Naive B cell (primary cell): ENCODE measurements around the gene POGK. TPM values are rescaled to one million over a fixed set of nuclear protein-coding genes. Genes with fewer than 3 reads are reported as not detected.
"Not testable (repeated sequence)": the region's sequence is repeated elsewhere in the genome, so short reads cannot be mapped to it uniquely, and the experiment has no call there.

Experiments
- ATAC-seq, 2 donors: fragments of 150-1000 bp; cut with Tn5 transposase; 2 replicates each; pipeline ENCODE4 v1.10.0; 2021; ENCODE audit warnings: low read depth in 2 of 2, mild to moderate bottlenecking in 2 of 2, moderate library complexity in 2 of 2
- DNase-seq: peaks from one replicate; pipeline ENCODE4 v3.0.0; 2022
- H3K27ac Mint-ChIP-seq, 6 donors: one replicate each; pipeline ENCODE4 v1.8.0; 2020 to 2022; ENCODE audit warnings: mild to moderate bottlenecking in 6 of 6, mixed read lengths in 6 of 6, moderate library complexity in 5 of 6, inconsistent platforms in 2 of 6
- H3K27me3 Mint-ChIP-seq, 3 donors: one replicate each; pipeline ENCODE4 v1.8.0; 2021 to 2022; ENCODE audit warnings: mixed read lengths in 3 of 3, mild to moderate bottlenecking in 1 of 3
- H3K36me3 Mint-ChIP-seq, 2 donors: one replicate each; pipeline ENCODE4 v1.8.0; 2020 to 2022; ENCODE audit warnings: mixed read lengths in 2 of 2, inconsistent platforms in 1 of 2, mild to moderate bottlenecking in 1 of 2
- H3K4me1 Mint-ChIP-seq, 3 donors: one replicate each; pipeline ENCODE4 v1.8.0; 2020 to 2022; ENCODE audit warnings: mixed read lengths in 3 of 3, inconsistent platforms in 1 of 3, mild to moderate bottlenecking in 1 of 3, moderate library complexity in 1 of 3
- H3K4me3 Mint-ChIP-seq, 8 donors: one replicate each; pipeline ENCODE4 v1.8.0; 2020 to 2022; ENCODE audit warnings: mild to moderate bottlenecking in 8 of 8, mixed read lengths in 8 of 8, moderate library complexity in 8 of 8, inconsistent platforms in 2 of 8
- H3K9me3 Mint-ChIP-seq, 7 donors: one replicate each; pipeline ENCODE4 v1.8.0; 2020 to 2022; ENCODE audit warnings: mixed read lengths in 7 of 7, mild to moderate bottlenecking in 5 of 7, inconsistent platforms in 2 of 7, moderate library complexity in 1 of 7
- polyA plus RNA-seq, 6 donors: library from polyadenylated mRNA; unstranded; fragments of 300-500 nt; fragmentation: Illumina TruSeq; gene quantifications; one replicate each; pipeline ENCODE4 v1.2.3, GENCODE V29; 2021; ENCODE audit warnings: low read depth in 6 of 6

POGK gene
- polyA plus RNA-seq, 6 donors from 2014 or later = 9.2 to 24.1 (median 16.1) TPM

- peaks cover 0 to 4% (median 4%) of the 10 kb centered on the region in 3 donors for H3K4me1 Mint-ChIP-seq
- no peak for DNase-seq
- H3K27me3 Mint-ChIP-seq = no peaks in the 10 kb centered on the region
- H3K36me3 Mint-ChIP-seq = peaks cover 10 to 19% of the 10 kb centered on the region in 2 donors
- no peak overlapping the region for H3K4me3 Mint-ChIP-seq
- no peak for ATAC-seq
- no peaks in the 10 kb centered on the region for H3K9me3 Mint-ChIP-seq
- H3K27ac Mint-ChIP-seq = no peak overlapping the region
Observed at GRCh38 chr1:166865926-166866325, 26.7 kb downstream of the POGK start.

- no peaks in the 10 kb centered on the region for H3K27me3 Mint-ChIP-seq
- H3K4me3 Mint-ChIP-seq = no peak overlapping the region
- H3K27ac Mint-ChIP-seq = peak overlapping the region in 1 of 6 donors; percentile 11
Observed at GRCh38 chr1:166868639-166869038, 29.4 kb downstream of the POGK start.

DNA sequence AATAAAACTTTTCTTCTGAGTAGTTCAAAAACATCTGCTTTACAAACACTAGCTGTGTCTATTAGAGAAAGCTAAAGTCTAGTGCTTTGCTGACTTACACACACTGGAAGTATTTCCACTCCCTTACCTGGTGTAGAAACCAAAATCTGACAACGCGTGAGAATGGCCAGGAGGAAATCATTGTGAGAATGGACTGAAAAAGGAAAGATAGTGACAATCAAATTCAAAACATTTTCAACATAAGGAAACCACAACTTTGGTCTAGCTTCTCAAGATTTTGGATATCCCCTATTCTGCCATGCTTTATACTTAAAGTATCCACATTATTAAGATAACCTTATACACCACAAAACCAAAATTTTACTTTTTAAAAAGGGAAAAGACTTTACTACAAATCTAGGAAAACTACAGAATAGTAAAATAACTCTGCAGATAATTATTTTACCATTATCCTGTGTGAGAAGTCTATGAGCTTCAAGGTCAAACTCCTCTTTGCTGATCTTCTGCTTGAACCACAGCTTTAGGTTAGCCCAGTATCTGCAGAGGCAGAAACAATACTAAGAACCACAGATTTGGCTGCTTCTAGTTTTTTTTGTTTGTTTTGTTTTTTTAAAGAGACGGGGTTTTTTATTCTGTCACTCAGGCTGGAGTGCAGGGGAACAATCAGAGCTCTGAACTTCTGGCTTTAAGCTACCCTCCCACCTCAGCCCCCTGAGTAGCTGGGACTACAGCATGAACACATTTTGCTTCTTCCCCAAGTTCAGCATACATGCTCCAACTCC is 30.2 kb downstream of the POGK start:
- no peaks in the 10 kb centered on the region for H3K9me3 Mint-ChIP-seq
- DNase-seq = no peak
- peaks cover 6 to 23% (median 8%) of the 10 kb centered on the region in 3 donors for H3K4me1 Mint-ChIP-seq
- peaks cover 10% of the 10 kb centered on the region in 2 donors for H3K36me3 Mint-ChIP-seq
- H3K27ac Mint-ChIP-seq = peak overlapping the region in 1 of 6 donors; percentile 11
- no peak overlapping the region for H3K4me3 Mint-ChIP-seq
- no peaks in the 10 kb centered on the region for H3K27me3 Mint-ChIP-seq
- ATAC-seq = no peak

More at GRCh38 chr1:166868639-166869038, 29.4 kb downstream of the POGK start:
- peaks cover 14 to 19% of the 10 kb centered on the region in 2 donors for H3K36me3 Mint-ChIP-seq
- H3K9me3 Mint-ChIP-seq = no peaks in the 10 kb centered on the region
- DNase-seq (no peak), ATAC-seq (no peak)
- peaks cover 6 to 17% (median 12%) of the 10 kb centered on the region in 3 donors for H3K4me1 Mint-ChIP-seq

GRCh38 chr1:166870584-166870983 is 31.3 kb downstream of the POGK start:
- H3K27me3 Mint-ChIP-seq = no peaks in the 10 kb centered on the region
- H3K27ac Mint-ChIP-seq = peak overlapping the region in 1 of 6 donors; percentile 78
- ATAC-seq = no peak
- no peak for DNase-seq
- H3K9me3 Mint-ChIP-seq = no peaks in the 10 kb centered on the region
- no peak overlapping the region for H3K4me3 Mint-ChIP-seq
- H3K4me1 Mint-ChIP-seq = peaks cover 13 to 33% (median 15%) of the 10 kb centered on the region in 3 donors
- H3K36me3 Mint-ChIP-seq = peaks cover 10% of the 10 kb centered on the region in 2 donors

- Mint-ChIP-seq H3K27ac (peak overlapping the region in 1 of 6 donors; percentile 67), H3K27me3 (no peaks in the 10 kb centered on the region), H3K36me3 (peaks cover 0 to 4% of the 10 kb centered on the region in 2 donors), H3K9me3 (peaks cover 0 to 4% (median 0%) of the 10 kb centered on the region in 7 donors), H3K4me1 (peaks cover 15 to 46% (median 20%) of the 10 kb centered on the region in 3 donors), H3K4me3 (peak overlapping the region in 5 of 8 donors; percentile 8 to 99 (median 90))
- no peak for ATAC-seq
- DNase-seq = no peak
Observed at GRCh38 chr1:166874464-166874863, 35.2 kb downstream of the POGK start.

DNA sequence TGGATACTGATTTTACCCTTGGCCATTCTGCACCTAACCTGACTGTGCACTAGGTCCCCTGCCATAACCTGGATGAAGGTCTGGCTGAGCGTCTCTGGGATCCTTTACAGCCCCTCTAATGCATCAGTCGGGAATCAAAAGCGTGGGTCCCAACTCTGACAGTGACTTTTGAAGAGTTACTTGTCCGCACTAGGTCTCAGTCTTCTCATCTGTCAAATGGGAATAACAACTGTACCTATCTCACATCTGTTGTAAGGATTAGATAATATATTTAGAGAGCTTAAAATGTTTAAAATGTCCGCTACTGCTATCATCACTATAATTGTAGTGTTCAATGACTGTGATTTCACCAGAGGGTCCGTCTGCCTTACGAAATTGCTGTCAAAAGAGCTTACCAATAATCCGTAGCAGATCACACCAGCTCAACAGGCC is 36.0 kb downstream of the POGK start:
- H3K4me1 Mint-ChIP-seq = peaks cover 15 to 46% (median 20%) of the 10 kb centered on the region in 3 donors
- ATAC-seq (no peak), DNase-seq (no peak)
- peak overlapping the region; percentile 41 to 94 (median 75) for H3K27ac Mint-ChIP-seq
- H3K36me3 Mint-ChIP-seq = peaks cover 0 to 4% of the 10 kb centered on the region in 2 donors
- H3K4me3 Mint-ChIP-seq = peak overlapping the region; percentile 90 to 99 (median 97)
- H3K27me3 Mint-ChIP-seq = peaks cover 0 to 1% (median 0%) of the 10 kb centered on the region in 3 donors
- peaks cover 0 to 4% (median 0%) of the 10 kb centered on the region in 7 donors for H3K9me3 Mint-ChIP-seq

DNA sequence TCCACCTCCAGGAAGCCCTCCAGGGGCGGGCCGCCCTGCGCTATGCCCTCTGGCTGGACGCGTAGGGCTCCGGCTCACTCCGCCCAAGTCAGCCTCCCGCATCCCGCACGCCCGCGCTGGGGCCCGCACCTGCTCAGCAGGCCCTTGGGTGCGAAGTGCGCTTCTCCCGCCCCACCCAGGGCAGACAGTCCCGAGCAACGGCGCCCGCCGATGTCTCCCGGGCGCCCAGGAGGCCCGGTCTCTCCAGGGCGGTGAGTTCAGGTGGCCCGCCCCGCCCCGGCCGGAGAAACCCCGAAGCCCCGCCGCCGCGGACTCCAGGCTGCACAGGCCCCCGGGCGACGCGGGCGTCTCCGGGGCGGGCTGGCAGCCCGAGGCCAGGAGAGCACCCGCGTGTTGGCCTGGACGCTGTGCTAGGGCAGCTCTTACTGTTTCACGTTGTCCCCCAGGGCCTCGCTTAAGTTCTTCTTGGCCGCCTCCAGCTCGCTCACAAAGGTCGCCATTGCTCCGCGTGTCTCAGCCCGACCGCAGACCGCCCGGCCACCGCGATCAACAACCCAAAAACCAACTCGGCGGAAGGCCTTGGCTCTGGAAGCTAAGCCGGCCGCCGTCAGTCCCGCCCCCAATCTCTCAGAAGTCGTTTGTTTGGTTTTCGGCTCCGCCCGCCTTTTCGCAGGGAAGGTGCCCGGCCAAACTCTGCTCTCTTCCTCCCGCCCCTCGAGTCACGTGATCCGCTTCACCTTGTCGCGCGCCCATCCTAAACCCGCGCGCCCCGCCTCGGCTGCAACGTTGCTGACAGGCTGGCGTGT is 36.7 kb downstream of the POGK start, which contains the start of gene TADA1:
TSS of gene TADA1 (minus strand) at position 531 of the 806 bp plus-strand sequence. CDS start at position 500, 31 bp downstream.
- Mint-ChIP-seq H3K27ac (peak within 1 kb of the TSS; percentile 94 to 98 (median 97)), H3K9me3 (peaks cover 0 to 4% (median 0%) of the 10 kb centered on the region in 7 donors), H3K4me3 (peak within 1 kb of the TSS; percentile 90 to 99 (median 97)), H3K4me1 (peaks cover 15 to 43% (median 20%) of the 10 kb centered on the region in 3 donors), H3K27me3 (peaks cover 0 to 4% (median 0%) of the 10 kb centered on the region in 3 donors), H3K36me3 (peaks cover 0 to 4% of the 10 kb centered on the region in 2 donors)
- DNase-seq (peak; percentile 98), ATAC-seq (peak; percentile 85 to 89)

DNA sequence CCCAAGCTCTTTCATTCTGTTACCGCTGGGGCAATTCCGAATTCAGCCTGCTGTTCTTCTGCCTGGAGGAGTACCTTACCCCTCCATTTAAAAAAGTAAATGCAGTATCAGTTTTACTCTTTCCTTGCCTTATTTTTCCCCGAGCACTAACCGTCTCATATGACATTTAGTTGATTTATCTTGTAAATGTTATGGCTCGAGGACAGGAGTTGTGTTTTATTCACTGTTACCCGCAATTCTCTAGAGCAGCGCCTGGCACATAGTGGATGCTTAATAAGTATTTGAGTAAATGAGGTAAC is 37.2 kb downstream of the POGK start:
- H3K4me1 Mint-ChIP-seq = peaks cover 15 to 43% (median 20%) of the 10 kb centered on the region in 3 donors
- H3K27ac Mint-ChIP-seq = peak overlapping the region; percentile 94 to 98 (median 97)
- no peak for DNase-seq
- H3K36me3 Mint-ChIP-seq = peaks cover 0 to 4% of the 10 kb centered on the region in 2 donors
- peaks cover 0 to 4% (median 0%) of the 10 kb centered on the region in 3 donors for H3K27me3 Mint-ChIP-seq
- H3K4me3 Mint-ChIP-seq = peak overlapping the region; percentile 90 to 99 (median 97)
- H3K9me3 Mint-ChIP-seq = peaks cover 0 to 4% (median 0%) of the 10 kb centered on the region in 7 donors
- no peak for ATAC-seq

DNA sequence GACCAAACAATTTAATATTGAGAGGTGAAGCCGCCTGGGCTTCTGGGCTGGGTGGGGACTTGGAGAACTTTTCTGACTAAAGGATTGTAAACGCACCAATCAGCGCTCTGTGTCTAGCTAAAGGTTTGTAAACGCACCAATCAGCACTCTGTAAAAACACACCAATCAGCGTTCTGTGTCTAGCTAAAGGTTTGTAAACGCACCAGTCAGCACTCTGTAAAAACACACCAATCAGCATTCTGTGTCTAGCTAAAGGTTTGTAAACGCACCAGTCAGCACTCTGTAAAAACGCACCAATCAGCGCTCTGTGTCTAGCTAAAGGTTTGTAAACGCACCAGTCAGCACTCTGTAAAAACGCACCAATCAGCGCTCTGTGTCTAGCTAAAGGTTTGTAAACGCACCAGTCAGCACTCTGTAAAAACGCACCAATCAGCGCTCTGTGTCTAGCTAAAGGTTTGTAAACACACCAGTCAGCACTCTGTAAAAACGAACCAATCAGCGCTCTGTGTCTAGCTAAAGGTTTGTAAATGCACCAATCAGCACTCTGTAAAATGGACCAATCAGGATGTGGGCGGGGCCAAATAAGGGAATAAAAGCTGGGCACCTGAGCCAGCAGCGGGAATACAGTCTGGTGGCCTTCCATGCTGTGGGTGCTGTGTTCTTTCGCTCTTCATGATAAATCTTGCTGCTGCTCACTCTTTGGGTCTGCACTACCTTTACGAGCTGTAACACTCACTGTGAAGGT is 39.1 kb downstream of the POGK start:
- Mint-ChIP-seq H3K4me3 (peak overlapping the region in 1 of 8 donors; percentile 90), H3K27me3 (peaks cover 5 to 19% (median 9%) of the 10 kb centered on the region in 3 donors), H3K4me1 (peaks cover 9 to 29% (median 16%) of the 10 kb centered on the region in 3 donors)
- ATAC-seq, H3K9me3 Mint-ChIP-seq, H3K27ac Mint-ChIP-seq, H3K36me3 Mint-ChIP-seq, DNase-seq: not testable (repeated sequence)

DNA sequence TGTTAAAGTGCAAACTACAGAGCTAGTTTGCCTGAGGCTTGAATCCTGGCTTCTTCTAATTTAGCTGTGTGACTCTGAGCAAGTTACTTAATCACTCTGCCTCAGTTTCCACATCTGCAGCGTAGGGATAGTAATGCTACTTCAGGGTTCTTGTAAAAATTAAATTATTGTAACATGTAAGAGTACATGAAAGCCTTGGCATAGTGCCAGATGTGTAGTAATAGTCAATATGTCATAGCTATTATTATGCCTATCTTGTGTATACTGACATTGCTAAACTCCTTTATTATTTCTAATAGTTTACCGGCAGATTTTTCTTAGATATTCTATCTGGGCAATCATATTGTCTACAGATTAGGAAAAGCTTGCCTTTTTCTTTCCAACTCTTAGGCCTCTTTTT is 43.6 kb downstream of the POGK start:
- Mint-ChIP-seq H3K27me3 (peaks cover 32 to 46% (median 35%) of the 10 kb centered on the region in 3 donors), H3K27ac (no peak overlapping the region), H3K36me3 (no peaks in the 10 kb centered on the region), H3K4me3 (no peak overlapping the region), H3K4me1 (peaks cover 5 to 9% (median 5%) of the 10 kb centered on the region in 3 donors), H3K9me3 (peaks cover 0 to 4% (median 0%) of the 10 kb centered on the region in 7 donors)
- DNase-seq = no peak
- ATAC-seq = no peak

GRCh38 chr1:166884040-166884642 is 44.9 kb downstream of the POGK start:
- H3K36me3 Mint-ChIP-seq = no peaks in the 10 kb centered on the region
- no peaks in the 10 kb centered on the region for H3K9me3 Mint-ChIP-seq
- peak overlapping the region in 4 of 8 donors; percentile 12 to 44 (median 33) for H3K4me3 Mint-ChIP-seq
- peaks cover 5 to 9% (median 5%) of the 10 kb centered on the region in 3 donors for H3K4me1 Mint-ChIP-seq
- peak; percentile 36 for DNase-seq
- peaks cover 35 to 46% (median 39%) of the 10 kb centered on the region in 3 donors for H3K27me3 Mint-ChIP-seq
- ATAC-seq = peak; percentile 84 to 86
- H3K27ac Mint-ChIP-seq = no peak overlapping the region

DNA sequence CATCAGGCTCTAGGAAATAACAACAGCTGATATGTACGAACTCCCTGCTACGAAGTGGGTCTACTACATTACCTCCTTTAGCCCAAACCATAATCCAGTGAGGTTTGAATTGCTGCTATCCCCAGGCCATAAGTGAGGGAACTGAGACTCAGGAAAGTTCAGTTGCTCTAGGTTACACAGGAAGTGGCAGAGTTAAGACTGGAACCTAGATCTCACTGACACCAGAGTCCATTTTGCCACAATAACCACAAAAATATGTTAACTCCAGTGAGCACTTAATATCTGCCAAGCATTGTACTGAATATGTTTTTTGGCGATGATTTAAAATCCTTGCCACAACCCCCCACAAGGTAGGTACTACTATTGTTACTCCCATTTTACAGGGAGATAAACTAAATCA is 45.7 kb downstream of the POGK start:
- Mint-ChIP-seq H3K36me3 (no peaks in the 10 kb centered on the region), H3K9me3 (no peaks in the 10 kb centered on the region), H3K27ac (no peak overlapping the region), H3K4me1 (peaks cover 5 to 9% (median 5%) of the 10 kb centered on the region in 3 donors), H3K4me3 (no peak overlapping the region), H3K27me3 (peaks cover 35 to 46% (median 39%) of the 10 kb centered on the region in 3 donors)
- DNase-seq (no peak), ATAC-seq (no peak)
